Subcutaneous adipose tissue (tissue), 4 donors: ENCODE data around the gene SBF2. TPM values are rescaled to one million over a fixed set of nuclear protein-coding genes. Genes with fewer than 3 reads are reported as not detected.

Experiments
- total RNA-seq, 4 donors: library from RNA; depleted of rRNA; stranded (reverse); fragments of >200 nt; gene quantifications; one replicate each; pipeline ENCODE4 v1.1.0, GENCODE V29; 2016
- TF ChIP-seq, protein P1 (sequence below): fragments of 450-650 bp; IDR thresholded peaks from one replicate; pipeline ENCODE4 v1.5.1; 2016; ENCODE audit warnings: low read depth, mild to moderate bottlenecking, control low read depth, antibody characterized with exemption, moderate library complexity

Gene SBF2
- total RNA-seq, 4 donors from 2014 or later: 87.2 to 103 (median 97.3) TPM

DNA sequence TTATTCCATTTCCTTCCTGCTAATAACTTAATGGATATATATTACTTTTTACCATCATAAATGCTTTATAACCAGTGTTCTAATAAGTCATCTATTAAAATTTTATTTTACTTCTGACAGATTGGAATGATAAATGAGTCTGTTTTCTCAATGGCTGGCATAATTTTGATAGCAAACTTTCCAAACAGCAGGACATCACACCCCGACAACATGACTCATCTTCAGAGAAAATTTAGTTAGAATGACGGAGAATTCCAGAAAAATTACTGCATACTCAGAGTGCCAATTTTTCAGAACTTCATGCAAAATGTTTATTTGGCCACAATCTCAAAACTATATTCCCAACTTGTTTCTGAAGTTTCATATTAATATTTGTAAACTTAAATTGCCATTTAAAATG is 455.8 kb downstream of the SBF2 start:
- TF ChIP-seq, protein P1, sequence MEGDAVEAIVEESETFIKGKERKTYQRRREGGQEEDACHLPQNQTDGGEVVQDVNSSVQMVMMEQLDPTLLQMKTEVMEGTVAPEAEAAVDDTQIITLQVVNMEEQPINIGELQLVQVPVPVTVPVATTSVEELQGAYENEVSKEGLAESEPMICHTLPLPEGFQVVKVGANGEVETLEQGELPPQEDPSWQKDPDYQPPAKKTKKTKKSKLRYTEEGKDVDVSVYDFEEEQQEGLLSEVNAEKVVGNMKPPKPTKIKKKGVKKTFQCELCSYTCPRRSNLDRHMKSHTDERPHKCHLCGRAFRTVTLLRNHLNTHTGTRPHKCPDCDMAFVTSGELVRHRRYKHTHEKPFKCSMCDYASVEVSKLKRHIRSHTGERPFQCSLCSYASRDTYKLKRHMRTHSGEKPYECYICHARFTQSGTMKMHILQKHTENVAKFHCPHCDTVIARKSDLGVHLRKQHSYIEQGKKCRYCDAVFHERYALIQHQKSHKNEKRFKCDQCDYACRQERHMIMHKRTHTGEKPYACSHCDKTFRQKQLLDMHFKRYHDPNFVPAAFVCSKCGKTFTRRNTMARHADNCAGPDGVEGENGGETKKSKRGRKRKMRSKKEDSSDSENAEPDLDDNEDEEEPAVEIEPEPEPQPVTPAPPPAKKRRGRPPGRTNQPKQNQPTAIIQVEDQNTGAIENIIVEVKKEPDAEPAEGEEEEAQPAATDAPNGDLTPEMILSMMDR: no peak

DNA sequence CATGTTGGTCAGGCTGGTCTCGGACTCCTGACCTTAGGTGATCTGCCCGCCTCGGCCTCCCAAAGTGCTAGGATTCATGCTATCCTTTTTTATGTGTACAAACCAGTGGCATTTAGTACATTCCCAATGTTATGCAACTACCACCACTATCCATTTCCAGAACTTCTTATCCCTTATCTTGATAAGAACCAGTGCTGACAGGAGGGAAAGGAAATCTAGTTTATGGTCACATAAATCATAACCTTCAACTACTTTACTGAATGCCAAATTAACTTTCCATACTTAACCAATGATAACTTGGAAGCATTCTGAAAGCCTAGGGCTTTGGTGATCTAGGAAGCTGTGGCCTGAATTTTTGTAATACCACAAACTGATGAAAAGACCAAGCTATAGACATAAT is 459.7 kb downstream of the SBF2 start:
- TF ChIP-seq, protein P1: no peak

DNA sequence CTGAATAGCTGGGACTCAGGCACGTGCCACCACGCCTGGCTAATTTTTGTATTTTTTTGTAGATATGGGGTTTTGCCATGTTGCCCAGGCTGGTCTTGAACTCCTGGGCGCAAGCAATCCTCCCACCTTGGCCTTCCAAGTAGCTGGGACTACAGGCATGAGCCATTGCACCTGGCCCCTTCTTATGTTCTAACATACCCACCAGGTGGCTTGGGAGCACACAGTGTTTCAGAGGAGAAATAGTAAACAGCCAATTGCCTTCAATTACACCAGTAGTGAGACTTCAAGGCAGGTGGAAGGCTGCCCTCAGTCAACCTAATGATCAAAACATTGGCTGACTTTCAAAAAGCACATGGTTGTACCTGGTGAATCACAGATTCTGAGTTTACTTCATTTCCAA is 462.9 kb downstream of the SBF2 start:
- TF ChIP-seq, protein P1: no peak

DNA sequence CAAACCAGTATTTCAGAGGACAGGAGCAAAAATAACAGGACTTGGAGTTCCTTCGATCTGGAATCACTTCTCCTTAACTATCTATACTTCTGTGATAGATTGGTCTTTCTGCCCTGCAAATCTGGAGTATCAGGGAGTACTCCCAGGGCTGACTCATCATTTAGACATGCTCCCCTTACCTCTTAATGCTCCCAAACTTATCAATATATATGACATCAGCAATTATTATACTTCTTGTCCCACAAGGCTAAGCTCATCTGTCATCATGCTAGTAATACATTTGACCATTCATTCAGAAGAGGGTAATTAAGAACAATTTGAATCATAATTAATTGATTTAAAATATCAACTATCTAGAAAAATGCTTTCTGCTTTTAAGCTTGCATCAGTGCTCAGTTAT is 466.3 kb downstream of the SBF2 start:
- TF ChIP-seq, protein P1: no peak

DNA sequence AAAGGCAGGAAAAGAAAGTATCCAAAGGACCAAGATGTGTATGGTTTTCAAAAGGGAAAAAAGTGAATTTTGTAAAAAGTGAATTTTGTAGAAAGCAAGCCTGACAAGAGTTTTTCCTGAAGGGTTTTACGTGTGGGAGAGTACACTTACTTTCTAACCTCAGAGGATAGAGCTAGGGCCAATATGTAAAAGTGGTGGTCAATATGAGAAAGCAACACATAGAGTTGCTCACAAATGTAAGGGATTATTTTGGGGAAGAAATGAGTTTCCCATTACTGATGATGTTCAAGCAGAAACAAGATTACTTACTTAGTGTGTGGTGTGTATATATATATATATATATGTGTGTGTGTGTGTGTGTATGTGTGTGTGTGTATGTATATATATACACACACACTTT is 467.6 kb downstream of the SBF2 start:
- TF ChIP-seq, protein P1: no peak

DNA sequence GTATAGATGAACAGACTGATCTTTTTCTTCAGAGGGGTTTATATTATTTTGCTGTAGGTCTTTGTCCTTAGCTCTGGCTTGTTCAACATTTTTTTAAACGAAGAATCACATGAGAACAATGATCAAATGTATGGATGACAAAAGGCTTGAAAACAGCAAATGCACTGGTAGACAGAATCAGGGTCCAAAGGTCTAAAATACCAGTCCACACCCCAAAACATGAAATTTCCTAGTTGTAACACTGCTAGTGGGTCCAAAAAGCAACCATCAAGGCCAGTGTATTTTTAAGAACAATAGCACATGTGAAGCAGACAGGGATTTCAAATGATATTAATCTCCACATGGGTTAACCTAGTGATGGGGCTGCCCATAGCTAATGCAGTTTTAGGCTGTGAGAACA is 468.1 kb downstream of the SBF2 start:
- TF ChIP-seq, protein P1: no peak

DNA sequence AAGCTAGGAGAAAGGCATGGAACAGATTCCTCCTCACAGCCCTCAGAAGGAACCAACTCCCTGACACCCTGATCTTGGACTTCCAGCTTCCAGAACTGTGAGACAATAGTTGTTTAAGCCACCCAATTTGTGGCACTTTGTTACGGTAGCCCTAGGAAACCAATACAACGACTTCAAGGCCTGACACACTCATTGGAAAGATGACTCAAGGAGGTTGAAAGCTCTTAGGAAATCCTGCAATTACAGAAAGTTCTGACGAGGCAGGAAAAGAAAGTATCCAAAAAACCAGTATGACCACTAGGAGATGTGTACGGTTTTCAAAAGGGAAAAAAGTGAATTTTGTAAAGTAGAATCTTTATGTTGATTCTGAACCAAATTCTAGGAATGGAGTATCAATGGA is 468.7 kb downstream of the SBF2 start:
- TF ChIP-seq, protein P1: no peak
